HEK293 (cell line): Measurements from ENCODE around the gene BCS1L.
A peak's percentile ranks its signal among the peaks of the same experiment; 100 is the strongest.

ENCODE experiments used
- GFI1B ChIP-seq: fragments of 450-650 bp; formaldehyde crosslinking; IDR thresholded peaks from 2 replicates; pipeline ENCODE4 v1.5.1; 2016; ENCODE audit warnings: missing biosample characterization, missing genetic modification characterization
- MEIS1 ChIP-seq: sonication (generic); formaldehyde crosslinking; IDR thresholded peaks from 2 replicates; pipeline ENCODE4 v1.8.1; 2022; ENCODE audit warnings: missing genetic modification reagents, mild to moderate bottlenecking, borderline replicate concordance
- MZF1 ChIP-seq: fragments of 450-650 bp; formaldehyde crosslinking; IDR thresholded peaks from 2 replicates; pipeline ENCODE4 v1.5.1; 2017; ENCODE audit warnings: missing biosample characterization, missing genetic modification characterization, borderline replicate concordance
- SP3 ChIP-seq: fragments of 450-650 bp; formaldehyde crosslinking; IDR thresholded peaks from 2 replicates; pipeline ENCODE4 v1.5.1; 2016; ENCODE audit warnings: missing biosample characterization, missing genetic modification characterization
- WT1 ChIP-seq: fragments of 450-650 bp; formaldehyde crosslinking; IDR thresholded peaks from 2 replicates; pipeline ENCODE4 v1.5.1; 2016; ENCODE audit warnings: missing biosample characterization, missing genetic modification characterization
- ZBTB17 ChIP-seq: fragments of 450-650 bp; formaldehyde crosslinking; IDR thresholded peaks from 2 replicates; pipeline ENCODE4 v1.5.1; 2016; ENCODE audit warnings: missing biosample characterization, missing genetic modification characterization
- ZEB2 ChIP-seq: fragments of 450-650 bp; formaldehyde crosslinking; IDR thresholded peaks from 2 replicates; pipeline ENCODE4 v1.5.1; 2016; ENCODE audit warnings: missing biosample characterization, missing genetic modification characterization
- ZFP69B ChIP-seq: fragments of 450-650 bp; formaldehyde crosslinking; IDR thresholded peaks from 2 replicates; pipeline ENCODE4 v1.5.1; 2016; ENCODE audit warnings: missing biosample characterization, missing genetic modification characterization
- ZNF132 ChIP-seq: fragments of 450-650 bp; formaldehyde crosslinking; IDR thresholded peaks from 2 replicates; pipeline ENCODE4 v1.5.1; 2017; ENCODE audit warnings: missing biosample characterization, missing genetic modification characterization, borderline replicate concordance
- ZNF138 ChIP-seq: fragments of 450-650 bp; formaldehyde crosslinking; IDR thresholded peaks from 2 replicates; pipeline ENCODE4 v1.5.1; 2016; ENCODE audit warnings: missing biosample characterization, missing genetic modification characterization, borderline replicate concordance
- ZNF146 ChIP-seq: fragments of 450-650 bp; formaldehyde crosslinking; IDR thresholded peaks from 2 replicates; pipeline ENCODE4 v1.5.1; 2016; ENCODE audit warnings: missing biosample characterization, missing genetic modification characterization
- ZNF19 ChIP-seq: fragments of 450-650 bp; formaldehyde crosslinking; IDR thresholded peaks from 2 replicates; pipeline ENCODE4; 2016; ENCODE audit warnings: missing biosample characterization, missing genetic modification characterization, low read depth
- ZNF2 ChIP-seq: fragments of 450-650 bp; formaldehyde crosslinking; IDR thresholded peaks from 2 replicates; pipeline ENCODE4 v1.5.1; 2016; ENCODE audit warnings: missing biosample characterization, missing genetic modification characterization
- ZNF202 ChIP-seq: fragments of 450-650 bp; formaldehyde crosslinking; IDR thresholded peaks from 2 replicates; pipeline ENCODE4 v1.5.1; 2016; ENCODE audit warnings: missing biosample characterization, missing genetic modification characterization, borderline replicate concordance
- ZNF248 ChIP-seq: fragments of 450-650 bp; formaldehyde crosslinking; IDR thresholded peaks from 2 replicates; pipeline ENCODE4 v1.5.1; 2017; ENCODE audit warnings: missing biosample characterization, missing genetic modification characterization
- ZNF274 ChIP-seq, 2 experiments: fragments of 200-500 bp in 1 of 2; fragments of 450-650 bp in 1 of 2; sonication (Bioruptor generic) in 1 of 2; formaldehyde crosslinking in 1 of 2; IDR thresholded peaks; 2 replicates each; pipeline versions ENCODE4 v1.5.1 to v1.6.1; 2014 to 2016; ENCODE audit warnings: borderline replicate concordance in 1 of 2, inconsistent platforms in 1 of 2, low read length in 1 of 2, missing biosample characterization in 1 of 2, missing genetic modification characterization in 1 of 2
- ZNF394 ChIP-seq: fragments of 450-650 bp; formaldehyde crosslinking; IDR thresholded peaks from 2 replicates; pipeline ENCODE4 v1.5.1; 2016; ENCODE audit warnings: missing biosample characterization, missing genetic modification characterization, mild to moderate bottlenecking, moderate library complexity, borderline replicate concordance
- ZNF433 ChIP-seq: fragments of 450-650 bp; formaldehyde crosslinking; IDR thresholded peaks from 2 replicates; pipeline ENCODE4 v1.5.1; 2016; ENCODE audit warnings: missing biosample characterization, missing genetic modification characterization, low read depth
- ZNF473 ChIP-seq: fragments of 450-650 bp; formaldehyde crosslinking; IDR thresholded peaks from 2 replicates; pipeline ENCODE4 v1.5.1; 2017; ENCODE audit warnings: missing biosample characterization, missing genetic modification characterization
- ZNF501 ChIP-seq: fragments of 450-650 bp; formaldehyde crosslinking; IDR thresholded peaks from 2 replicates; pipeline ENCODE4 v1.5.1; 2016; ENCODE audit warnings: missing biosample characterization, missing genetic modification characterization
- ZNF521 ChIP-seq: fragments of 450-650 bp; formaldehyde crosslinking; IDR thresholded peaks from 2 replicates; pipeline ENCODE4 v1.5.1; 2017; ENCODE audit warnings: missing biosample characterization, mild to moderate bottlenecking, missing genetic modification characterization
- ZNF549 ChIP-seq: fragments of 450-650 bp; IDR thresholded peaks from 2 replicates; pipeline ENCODE4 v1.5.1; 2018; ENCODE audit warnings: missing biosample characterization, missing genetic modification characterization, mild to moderate bottlenecking, inconsistent platforms, moderate library complexity
- ZNF561 ChIP-seq: fragments of 450-650 bp; IDR thresholded peaks from 2 replicates; pipeline ENCODE4 v1.5.1; 2018; ENCODE audit warnings: missing biosample characterization, missing genetic modification characterization, borderline replicate concordance
- ZNF600 ChIP-seq: fragments of 450-650 bp; formaldehyde crosslinking; IDR thresholded peaks from 2 replicates; pipeline ENCODE4 v1.5.1; 2016; ENCODE audit warnings: missing biosample characterization, missing genetic modification characterization
- ZNF621 ChIP-seq: fragments of 450-650 bp; formaldehyde crosslinking; IDR thresholded peaks from 2 replicates; pipeline ENCODE4 v1.5.1; 2017; ENCODE audit warnings: missing biosample characterization, missing genetic modification characterization
- ZNF629 ChIP-seq: fragments of 450-650 bp; formaldehyde crosslinking; IDR thresholded peaks from 2 replicates; pipeline ENCODE4 v1.5.1; 2017; ENCODE audit warnings: missing biosample characterization, missing genetic modification characterization
- ZNF664 ChIP-seq: fragments of 450-650 bp; formaldehyde crosslinking; IDR thresholded peaks from 2 replicates; pipeline ENCODE4 v1.5.1; 2016; ENCODE audit warnings: missing biosample characterization, missing genetic modification characterization
- ZNF670 ChIP-seq: fragments of 450-650 bp; formaldehyde crosslinking; IDR thresholded peaks from 2 replicates; pipeline ENCODE4 v1.5.1; 2016; ENCODE audit warnings: missing biosample characterization, missing genetic modification characterization, low read depth
- ZNF785 ChIP-seq: fragments of 450-650 bp; formaldehyde crosslinking; IDR thresholded peaks from 2 replicates; pipeline ENCODE4 v1.5.1; 2016; ENCODE audit warnings: missing biosample characterization, missing genetic modification characterization
- TF ChIP-seq, protein P1 (sequence below): IDR thresholded peaks from 2 replicates; pipeline ENCODE4 v1.6.1; 2011; ENCODE audit warnings: mild to moderate bottlenecking, low read depth, low read length, borderline replicate concordance
- TF ChIP-seq, protein P2 (sequence below): fragments of 450-650 bp; formaldehyde crosslinking; IDR thresholded peaks from 2 replicates; pipeline ENCODE4 v1.5.1; 2016; ENCODE audit warnings: missing biosample characterization, missing genetic modification characterization
- TF ChIP-seq, protein P3 (sequence below): fragments of 450-650 bp; formaldehyde crosslinking; IDR thresholded peaks from 2 replicates; pipeline ENCODE4 v1.5.1; 2016; ENCODE audit warnings: missing biosample characterization, missing genetic modification characterization
- TF ChIP-seq, protein P4 (sequence below): fragments of 450-650 bp; formaldehyde crosslinking; IDR thresholded peaks from 2 replicates; pipeline ENCODE4 v1.5.1; 2017; ENCODE audit warnings: missing biosample characterization, missing genetic modification characterization
- TF ChIP-seq, protein P5 (sequence below): fragments of 450-650 bp; formaldehyde crosslinking; IDR thresholded peaks from 2 replicates; pipeline ENCODE4 v1.5.1; 2016; ENCODE audit warnings: missing biosample characterization, missing genetic modification characterization

BCS1L gene

DNA sequence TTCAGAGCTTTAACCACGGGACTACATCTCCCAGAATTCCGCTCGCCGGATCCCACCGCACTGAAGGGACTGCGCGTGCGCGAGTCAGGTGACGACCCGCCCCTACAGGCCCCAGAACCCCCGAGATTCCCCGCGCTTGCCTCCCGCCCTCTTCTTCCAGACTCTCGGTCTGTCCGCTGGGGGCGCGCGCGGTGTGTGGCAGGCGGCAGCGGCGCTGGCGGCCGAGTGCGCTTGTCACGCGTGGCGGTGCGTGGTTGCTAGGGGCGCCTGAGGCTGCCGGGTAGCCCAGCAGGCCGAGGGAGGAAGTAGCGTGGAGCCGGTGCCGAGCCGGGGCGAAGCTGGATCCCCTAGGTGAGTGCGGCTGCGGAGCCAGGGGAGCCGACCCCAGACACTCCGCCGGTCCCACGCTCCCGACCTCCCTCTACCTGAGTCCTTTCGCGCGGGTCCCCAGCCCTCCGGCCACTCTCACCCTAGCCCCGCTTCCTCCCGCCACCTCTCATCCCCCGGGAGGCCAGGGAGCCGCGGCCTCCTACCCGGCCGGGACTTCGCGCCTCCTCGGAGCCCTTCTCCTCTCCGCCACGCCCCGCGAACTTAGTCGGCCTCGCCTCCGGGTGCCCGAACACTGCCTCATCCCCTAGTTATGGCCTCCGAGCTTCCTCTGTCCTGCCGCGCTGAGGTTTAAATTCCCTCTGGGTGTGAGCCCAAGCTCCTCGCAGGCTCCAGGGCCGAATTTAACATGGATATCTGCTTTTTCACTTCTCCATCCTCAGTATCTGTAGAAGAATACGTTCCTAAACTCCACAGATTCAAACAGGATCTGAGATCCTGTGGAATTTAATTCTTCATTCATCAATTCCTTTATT, 51.4 kb downstream of the BCS1L start, which contains the start of gene TTLL4 (continued):
- no peak for TF ChIP-seq ZNF132 (tag by site-specific recombination)
- TF ChIP-seq ZNF19 (tag by site-specific recombination): no peak
- TF ChIP-seq ZNF501 (tag by site-specific recombination): peak; percentile 88; the same call in 1 of the 2 replicates
- TF ChIP-seq, protein P1, sequence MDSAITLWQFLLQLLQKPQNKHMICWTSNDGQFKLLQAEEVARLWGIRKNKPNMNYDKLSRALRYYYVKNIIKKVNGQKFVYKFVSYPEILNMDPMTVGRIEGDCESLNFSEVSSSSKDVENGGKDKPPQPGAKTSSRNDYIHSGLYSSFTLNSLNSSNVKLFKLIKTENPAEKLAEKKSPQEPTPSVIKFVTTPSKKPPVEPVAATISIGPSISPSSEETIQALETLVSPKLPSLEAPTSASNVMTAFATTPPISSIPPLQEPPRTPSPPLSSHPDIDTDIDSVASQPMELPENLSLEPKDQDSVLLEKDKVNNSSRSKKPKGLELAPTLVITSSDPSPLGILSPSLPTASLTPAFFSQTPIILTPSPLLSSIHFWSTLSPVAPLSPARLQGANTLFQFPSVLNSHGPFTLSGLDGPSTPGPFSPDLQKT: no peak
- TF ChIP-seq ZNF600 (tag by site-specific recombination): peak; percentile 85
- 0 out of 2 replicates have a peak, but pooled peaks have one; percentile 64 for TF ChIP-seq ZBTB17 (tag by site-specific recombination)
- TF ChIP-seq, protein P2, sequence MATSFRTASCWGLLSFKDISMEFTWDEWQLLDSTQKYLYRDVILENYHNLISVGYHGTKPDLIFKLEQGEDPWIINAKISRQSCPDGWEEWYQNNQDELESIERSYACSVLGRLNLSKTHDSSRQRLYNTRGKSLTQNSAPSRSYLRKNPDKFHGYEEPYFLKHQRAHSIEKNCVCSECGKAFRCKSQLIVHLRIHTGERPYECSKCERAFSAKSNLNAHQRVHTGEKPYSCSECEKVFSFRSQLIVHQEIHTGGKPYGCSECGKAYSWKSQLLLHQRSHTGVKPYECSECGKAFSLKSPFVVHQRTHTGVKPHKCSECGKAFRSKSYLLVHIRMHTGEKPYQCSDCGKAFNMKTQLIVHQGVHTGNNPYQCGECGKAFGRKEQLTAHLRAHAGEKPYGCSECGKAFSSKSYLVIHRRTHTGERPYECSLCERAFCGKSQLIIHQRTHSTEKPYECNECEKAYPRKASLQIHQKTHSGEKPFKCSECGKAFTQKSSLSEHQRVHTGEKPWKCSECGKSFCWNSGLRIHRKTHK (tag by site-specific recombination): no peak
- TF ChIP-seq ZNF629 (tag by site-specific recombination): peak; percentile 52; the same call in 1 of the 2 replicates
- TF ChIP-seq ZNF785 (tag by site-specific recombination): peak; percentile 93
- TF ChIP-seq, protein P3, sequence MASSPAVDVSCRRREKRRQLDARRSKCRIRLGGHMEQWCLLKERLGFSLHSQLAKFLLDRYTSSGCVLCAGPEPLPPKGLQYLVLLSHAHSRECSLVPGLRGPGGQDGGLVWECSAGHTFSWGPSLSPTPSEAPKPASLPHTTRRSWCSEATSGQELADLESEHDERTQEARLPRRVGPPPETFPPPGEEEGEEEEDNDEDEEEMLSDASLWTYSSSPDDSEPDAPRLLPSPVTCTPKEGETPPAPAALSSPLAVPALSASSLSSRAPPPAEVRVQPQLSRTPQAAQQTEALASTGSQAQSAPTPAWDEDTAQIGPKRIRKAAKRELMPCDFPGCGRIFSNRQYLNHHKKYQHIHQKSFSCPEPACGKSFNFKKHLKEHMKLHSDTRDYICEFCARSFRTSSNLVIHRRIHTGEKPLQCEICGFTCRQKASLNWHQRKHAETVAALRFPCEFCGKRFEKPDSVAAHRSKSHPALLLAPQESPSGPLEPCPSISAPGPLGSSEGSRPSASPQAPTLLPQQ (tag by site-specific recombination): peak; percentile 61; the same call in 1 of the 2 replicates
- TF ChIP-seq ZNF2: peak; percentile 98
- 0 out of 2 replicates have a peak, but pooled peaks have one; percentile 41 for TF ChIP-seq ZNF394 (tag by site-specific recombination)
- no peak for TF ChIP-seq ZNF473 (tag by site-specific recombination)
- TF ChIP-seq ZNF664 (tag by site-specific recombination): no peak
- no peak; the same call in 1 of the 2 replicates for TF ChIP-seq ZNF146 (tag by site-specific recombination)
- peak; percentile 31; the same call in 1 of the 2 replicates for TF ChIP-seq ZFP69B
- TF ChIP-seq WT1: peak; percentile 22; the same call in 1 of the 2 replicates
- TF ChIP-seq MZF1 (tag by site-specific recombination): no peak
- TF ChIP-seq ZEB2 (tag by site-specific recombination): peak; percentile 79
- no peak for TF ChIP-seq ZNF433
- TF ChIP-seq GFI1B (tag by site-specific recombination): no peak
- peak; percentile 58 for TF ChIP-seq SP3
- TF ChIP-seq ZNF621: no peak
- TF ChIP-seq ZNF670 (tag by site-specific recombination): no peak
- TF ChIP-seq, protein P4, sequence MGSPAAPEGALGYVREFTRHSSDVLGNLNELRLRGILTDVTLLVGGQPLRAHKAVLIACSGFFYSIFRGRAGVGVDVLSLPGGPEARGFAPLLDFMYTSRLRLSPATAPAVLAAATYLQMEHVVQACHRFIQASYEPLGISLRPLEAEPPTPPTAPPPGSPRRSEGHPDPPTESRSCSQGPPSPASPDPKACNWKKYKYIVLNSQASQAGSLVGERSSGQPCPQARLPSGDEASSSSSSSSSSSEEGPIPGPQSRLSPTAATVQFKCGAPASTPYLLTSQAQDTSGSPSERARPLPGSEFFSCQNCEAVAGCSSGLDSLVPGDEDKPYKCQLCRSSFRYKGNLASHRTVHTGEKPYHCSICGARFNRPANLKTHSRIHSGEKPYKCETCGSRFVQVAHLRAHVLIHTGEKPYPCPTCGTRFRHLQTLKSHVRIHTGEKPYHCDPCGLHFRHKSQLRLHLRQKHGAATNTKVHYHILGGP (tag by site-specific recombination): no peak
- TF ChIP-seq ZNF202 (tag by site-specific recombination): no peak
- TF ChIP-seq, protein P5, sequence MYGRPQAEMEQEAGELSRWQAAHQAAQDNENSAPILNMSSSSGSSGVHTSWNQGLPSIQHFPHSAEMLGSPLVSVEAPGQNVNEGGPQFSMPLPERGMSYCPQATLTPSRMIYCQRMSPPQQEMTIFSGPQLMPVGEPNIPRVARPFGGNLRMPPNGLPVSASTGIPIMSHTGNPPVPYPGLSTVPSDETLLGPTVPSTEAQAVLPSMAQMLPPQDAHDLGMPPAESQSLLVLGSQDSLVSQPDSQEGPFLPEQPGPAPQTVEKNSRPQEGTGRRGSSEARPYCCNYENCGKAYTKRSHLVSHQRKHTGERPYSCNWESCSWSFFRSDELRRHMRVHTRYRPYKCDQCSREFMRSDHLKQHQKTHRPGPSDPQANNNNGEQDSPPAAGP (tag by site-specific recombination): peak; percentile 75; the same call in 1 of the 2 replicates
- TF ChIP-seq ZNF138 (tag by site-specific recombination): no peak
- TF ChIP-seq ZNF521: no peak
- no peak for TF ChIP-seq ZNF274 (IDR thresholded peaks at IDR 0.05; ENCODE audit: low read length)
- TF ChIP-seq ZNF274 (tag by site-specific recombination; IDR thresholded peaks at IDR 0.05; ENCODE audit: borderline replicate concordance): no peak
- peak; percentile 56; the same call in 1 of the 2 replicates for TF ChIP-seq ZNF561
- no peak for TF ChIP-seq MEIS1 (CRISPR knock-in tag)
- no peak for TF ChIP-seq ZNF248 (tag by site-specific recombination)
- TF ChIP-seq ZNF549 (tag by site-specific recombination): no peak
